ENCODE measurements around the gene TSSK6.

- TF ChIP-seq CTCF (conservative IDR thresholded peaks at IDR 0.05; ENCODE audit: low read depth, low read length) (no peak), EZH2 (IDR thresholded peaks at IDR 0.05; ENCODE audit: low read length, unreplicated experiment) (no peak), EZH2phosphoT487 (IDR thresholded peaks at IDR 0.05; ENCODE audit: borderline replicate concordance, low read length) (no peak)
Measured at GRCh38 chr19:19527674-19528625, 12.6 kb upstream of the TSSK6 start.

Measured in PC-3 (cell line).